Adrenal gland (tissue), 5 donors: ENCODE measurements around the gene CAMK1G.

Experiments used
- CTCF ChIP-seq, 6 experiments: fragments of 450-650 bp in 4 of 6; fragments of 200-600 bp in 2 of 6; sonication (generic) in 1 of 6; IDR thresholded peaks; 1 replicate in 5 of 6; 2 replicates in 1 of 6; pipeline versions ENCODE4 v1.5.1 to v1.8.0; 2016 to 2021; ENCODE audit warnings: antibody characterized with exemption in 6 of 6, mild to moderate bottlenecking in 2 of 6, moderate library complexity in 1 of 6
- POLR2A ChIP-seq, 2 donors: fragments of 450-650 bp; IDR thresholded peaks; one replicate each; pipeline ENCODE4 v1.6.1; 2017; ENCODE audit warnings: antibody characterized with exemption in 2 of 2, mild to moderate bottlenecking in 2 of 2, moderate library complexity in 1 of 2
- donor health status: DM: no; HTN: no; CAD: no.

GRCh38 chr1:209642816-209643215 lies 59.3 kb downstream of the CAMK1G start:
- TF ChIP-seq CTCF (IDR thresholded peaks at IDR 0.05) (no peak), POLR2A (IDR thresholded peaks at IDR 0.05) (no peak)
